OCI-LY3 (cell line): ENCODE data around the gene TLDC2.

Experiments used
- CTCF ChIP-seq: fragments of 200-600, 300-600 bp; sonication (generic); IDR thresholded peaks from 2 replicates; pipeline ENCODE4 v1.5.1; 2014; ENCODE audit warnings: antibody characterized with exemption, low read length, low read depth
- EZH2phosphoT487 ChIP-seq: fragments of 200-600 bp; shearing (Covaris generic); IDR thresholded peaks from 2 replicates; pipeline ENCODE4 v1.6.1; 2018; ENCODE audit warnings: antibody characterized with exemption, mixed run types, low read depth

GRCh38 chr20:36925234-36925633 is 49.3 kb downstream of the TLDC2 start:
- TF ChIP-seq CTCF, result no peak
- TF ChIP-seq EZH2phosphoT487, result no peak
